Keratinocyte (primary cell): Measurements from ENCODE around the gene LTC4S. TPM values are rescaled to one million over a fixed set of nuclear protein-coding genes. Genes with fewer than 3 reads are reported as not detected.

Experiments
- DNase-seq: peaks from one replicate; pipeline ENCODE4 v3.0.0-alpha.2; 2011; ENCODE audit warnings: low read depth, missing footprints, low spot score
- FAIRE-seq: peaks from 2 replicates; lab custom pipeline; 2011; peaks lifted over from hg19 to GRCh38; lab: Jason Lieb, UNC
- H2AFZ ChIP-seq: 2 replicates; pipeline ENCODE4 v1.6.0; 2012; ENCODE audit warnings: low read length, control low read depth, inconsistent platforms; ENCODE audit not compliant: control insufficient read depth
- H3K27ac ChIP-seq: 2 replicates; pipeline ENCODE4 v1.5.1; 2011; ENCODE audit warnings: low read length; ENCODE audit not compliant: control insufficient read depth, insufficient read depth
- H3K27me3 ChIP-seq: 3 replicates; pipeline ENCODE4 v1.6.0; 2011; ENCODE audit warnings: low read length; ENCODE audit not compliant: control insufficient read depth, insufficient read depth; ENCODE audit errors: extremely low read depth
- H3K36me3 ChIP-seq, 2 experiments: 2 replicates in 1 of 2; 3 replicates in 1 of 2; pipeline ENCODE4 v1.5.1; 2011; ENCODE audit warnings: low read length in 2 of 2, mild to moderate bottlenecking in 1 of 2; ENCODE audit not compliant: control insufficient read depth in 2 of 2, insufficient read depth in 2 of 2; ENCODE audit errors: extremely low read depth in 1 of 2
- H3K4me1 ChIP-seq: 3 replicates; pipeline ENCODE4 v1.5.1; 2011; ENCODE audit warnings: low read length; ENCODE audit not compliant: control insufficient read depth, insufficient read depth; ENCODE audit errors: extremely low read depth
- H3K4me2 ChIP-seq: 3 replicates; pipeline ENCODE4 v1.6.0; 2011; ENCODE audit warnings: low read depth, low read length; ENCODE audit not compliant: control insufficient read depth, insufficient read depth; ENCODE audit errors: extremely low read depth
- H3K4me3 ChIP-seq, 3 experiments: fragments of 200-600 bp in 1 of 3; sonication (generic) in 1 of 3; 2 replicates in 2 of 3; 3 replicates in 1 of 3; pipeline ENCODE4 v1.5.1; 2011 to 2016; ENCODE audit warnings: low read length in 3 of 3, mild to moderate bottlenecking in 3 of 3, control low read depth in 2 of 3, inconsistent platforms in 1 of 3, low read depth in 1 of 3, mixed read lengths in 1 of 3, mixed run types in 1 of 3, moderate library complexity in 1 of 3; ENCODE audit not compliant: control insufficient read depth in 2 of 3, insufficient read depth in 2 of 3; ENCODE audit errors: extremely low read depth in 1 of 3
- H3K79me2 ChIP-seq: 2 replicates; pipeline ENCODE4 v1.6.0; 2012; ENCODE audit warnings: low read length; ENCODE audit not compliant: control insufficient read depth, insufficient read depth
- H3K9ac ChIP-seq: 3 replicates; pipeline ENCODE4 v1.6.0; 2011; ENCODE audit warnings: low read length; ENCODE audit not compliant: control insufficient read depth, insufficient read depth; ENCODE audit errors: extremely low read depth
- H3K9me1 ChIP-seq: 3 replicates; pipeline ENCODE4 v1.6.0; 2011; ENCODE audit warnings: low read length; ENCODE audit not compliant: control insufficient read depth, insufficient read depth; ENCODE audit errors: extremely low read depth
- H3K9me3 ChIP-seq: 2 replicates; pipeline ENCODE4 v1.5.1; 2012; ENCODE audit warnings: low read depth, low read length; ENCODE audit not compliant: control insufficient read depth
- H4K20me1 ChIP-seq: 3 replicates; pipeline ENCODE4 v1.6.0; 2011; ENCODE audit warnings: low read length; ENCODE audit not compliant: control insufficient read depth, insufficient read depth; ENCODE audit errors: extremely low read depth
- EZH2 ChIP-seq: IDR thresholded peaks from one replicate; pipeline ENCODE4 v1.6.1; 2012; ENCODE audit warnings: inconsistent platforms, mild to moderate bottlenecking, low read length, moderate library complexity
- dilution Hi-C: fragments of 300-500 bp; cut with MboI; formaldehyde crosslinking; loops from one replicate; pipeline ENCODE4 v1.7.0; 2020; ENCODE audit warnings: low sequenced_read_pairs; ENCODE audit not compliant: extremely low pct_ligation_motif_present
- polyA plus RNA-seq, 5 experiments: library from polyadenylated mRNA; depleted of rRNA in 3 of 5; stranded (reverse) in 3 of 5; stranded (forward) in 1 of 5; unstranded in 1 of 5; fragments of >200 nt; gene quantifications; 1 replicate in 1 of 5; 2 replicates in 3 of 5; 3 replicates in 1 of 5; pipeline versions ENCODE4 v1.2.1 to v1.2.3, GENCODE V29; 2011 to 2012; ENCODE audit warnings: missing spikeins in 2 of 5, low read depth in 1 of 5, low replicate concordance in 1 of 5
- TF ChIP-seq, protein P1 (sequence below), 3 experiments: IDR thresholded peaks in 1 of 3; conservative IDR thresholded peaks in 1 of 3; optimal IDR thresholded peaks in 1 of 3; 2 replicates in 2 of 3; 3 replicates in 1 of 3; pipeline versions ENCODE3 to v1.5.1; 2011; ENCODE audit warnings: low read length in 3 of 3, mild to moderate bottlenecking in 3 of 3, moderate library complexity in 2 of 3, control low read depth in 1 of 3, inconsistent platforms in 1 of 3; ENCODE audit not compliant: insufficient read depth in 2 of 3; ENCODE audit errors: extremely low read depth in 1 of 3

LTC4S gene
- polyA plus RNA-seq, 1 donor (not counting 4 experiments of a cell fraction or from before 2014, with no cell fraction given) = not detected

DNA sequence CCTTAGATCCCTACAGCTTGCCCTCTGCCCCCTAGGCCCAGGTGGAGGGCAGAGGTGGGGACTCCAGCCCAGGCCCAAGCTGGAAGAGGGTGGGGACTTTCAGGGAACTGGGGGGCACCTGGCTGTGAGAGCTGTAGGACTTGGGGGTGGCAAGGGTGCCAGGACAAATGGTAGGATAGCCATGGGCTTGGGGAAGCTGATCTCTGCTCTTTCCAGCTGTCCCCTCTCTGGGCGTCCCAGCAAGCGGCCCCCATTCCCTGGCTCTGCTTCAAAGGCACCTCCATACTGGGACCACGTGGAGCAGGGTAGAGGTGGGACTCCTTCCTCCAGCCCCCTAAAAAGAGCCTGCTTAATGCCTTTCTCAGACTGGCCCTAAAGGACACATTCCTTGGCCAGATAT is 385 bp downstream of the LTC4S start:
- H3K4me3 ChIP-seq = no peak overlapping the region
- H3K9me3 ChIP-seq = no peaks in the 10 kb centered on the region
- H3K27me3 ChIP-seq = no peaks in the 10 kb centered on the region
- TF ChIP-seq, protein P1, sequence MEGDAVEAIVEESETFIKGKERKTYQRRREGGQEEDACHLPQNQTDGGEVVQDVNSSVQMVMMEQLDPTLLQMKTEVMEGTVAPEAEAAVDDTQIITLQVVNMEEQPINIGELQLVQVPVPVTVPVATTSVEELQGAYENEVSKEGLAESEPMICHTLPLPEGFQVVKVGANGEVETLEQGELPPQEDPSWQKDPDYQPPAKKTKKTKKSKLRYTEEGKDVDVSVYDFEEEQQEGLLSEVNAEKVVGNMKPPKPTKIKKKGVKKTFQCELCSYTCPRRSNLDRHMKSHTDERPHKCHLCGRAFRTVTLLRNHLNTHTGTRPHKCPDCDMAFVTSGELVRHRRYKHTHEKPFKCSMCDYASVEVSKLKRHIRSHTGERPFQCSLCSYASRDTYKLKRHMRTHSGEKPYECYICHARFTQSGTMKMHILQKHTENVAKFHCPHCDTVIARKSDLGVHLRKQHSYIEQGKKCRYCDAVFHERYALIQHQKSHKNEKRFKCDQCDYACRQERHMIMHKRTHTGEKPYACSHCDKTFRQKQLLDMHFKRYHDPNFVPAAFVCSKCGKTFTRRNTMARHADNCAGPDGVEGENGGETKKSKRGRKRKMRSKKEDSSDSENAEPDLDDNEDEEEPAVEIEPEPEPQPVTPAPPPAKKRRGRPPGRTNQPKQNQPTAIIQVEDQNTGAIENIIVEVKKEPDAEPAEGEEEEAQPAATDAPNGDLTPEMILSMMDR (optimal IDR thresholded peaks at IDR 0.05 in 1 of 3, IDR thresholded peaks at IDR 0.05 in 1 of 3, conservative IDR thresholded peaks at IDR 0.05 in 1 of 3; ENCODE audit: extremely low read depth in 1 of 3, insufficient read depth in 2 of 3, low read length in 3 of 3) = no peak
- no peak for TF ChIP-seq EZH2
- H3K79me2 ChIP-seq = no peaks in the 10 kb centered on the region
- H3K36me3 ChIP-seq = peaks cover 15 to 16% of the 10 kb centered on the region in 2 experiments
- H2AFZ ChIP-seq = no peak overlapping the region
- DNase-seq (no peak), FAIRE-seq (no peak)
- H3K4me2 ChIP-seq = no peak overlapping the region
- H3K27ac ChIP-seq = no peak overlapping the region
- H3K9me1 ChIP-seq = no peaks in the 10 kb centered on the region
- H3K4me1 ChIP-seq = peaks cover 22% of the 10 kb centered on the region
- no peak overlapping the region for H3K9ac ChIP-seq
- no peaks in the 10 kb centered on the region for H4K20me1 ChIP-seq
- dilution Hi-C loops = no loop called here

DNA sequence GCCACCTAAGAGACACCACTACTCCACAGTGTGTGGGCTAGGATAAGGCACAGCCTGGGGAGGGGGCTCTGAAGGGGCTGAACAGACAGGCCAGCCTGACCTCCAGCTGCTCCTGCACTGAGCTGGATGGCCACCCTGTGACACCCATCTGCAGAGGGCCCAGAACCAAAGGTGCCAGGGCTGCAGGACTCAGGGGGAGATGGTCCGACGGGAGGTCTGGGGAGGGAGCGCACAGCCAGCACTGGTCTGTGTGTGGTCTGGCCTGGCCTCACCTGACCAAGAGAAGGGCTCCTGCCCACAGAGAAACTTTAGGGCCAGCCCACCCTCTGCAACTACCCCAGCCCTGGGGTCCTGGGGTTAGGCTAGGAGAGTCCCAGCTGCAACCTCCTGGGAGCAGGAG is 789 bp downstream of the LTC4S start:
- H3K4me3 ChIP-seq = no peak overlapping the region
- DNase-seq = no peak
- H3K4me2 ChIP-seq = peak overlapping the region; percentile 75
- H3K9ac ChIP-seq = no peak overlapping the region
- no peak overlapping the region for H3K27ac ChIP-seq
- H3K9me3 ChIP-seq = no peaks in the 10 kb centered on the region
- H3K9me1 ChIP-seq = no peaks in the 10 kb centered on the region
- no peaks in the 10 kb centered on the region for H4K20me1 ChIP-seq
- H3K79me2 ChIP-seq = no peaks in the 10 kb centered on the region
- H3K27me3 ChIP-seq = no peaks in the 10 kb centered on the region
- TF ChIP-seq EZH2 = no peak
- TF ChIP-seq, protein P1 (optimal IDR thresholded peaks at IDR 0.05 in 1 of 3, IDR thresholded peaks at IDR 0.05 in 1 of 3, conservative IDR thresholded peaks at IDR 0.05 in 1 of 3; ENCODE audit: extremely low read depth in 1 of 3, insufficient read depth in 2 of 3, low read length in 3 of 3) = no peak
- peaks cover 22% of the 10 kb centered on the region for H3K4me1 ChIP-seq
- dilution Hi-C loops = no loop called here
- no peak for FAIRE-seq
- no peak overlapping the region for H2AFZ ChIP-seq
- peaks cover 19 to 20% of the 10 kb centered on the region in 2 experiments for H3K36me3 ChIP-seq
